ENCODE measurements around the gene CIRBP.

CIRBP gene

DNA sequence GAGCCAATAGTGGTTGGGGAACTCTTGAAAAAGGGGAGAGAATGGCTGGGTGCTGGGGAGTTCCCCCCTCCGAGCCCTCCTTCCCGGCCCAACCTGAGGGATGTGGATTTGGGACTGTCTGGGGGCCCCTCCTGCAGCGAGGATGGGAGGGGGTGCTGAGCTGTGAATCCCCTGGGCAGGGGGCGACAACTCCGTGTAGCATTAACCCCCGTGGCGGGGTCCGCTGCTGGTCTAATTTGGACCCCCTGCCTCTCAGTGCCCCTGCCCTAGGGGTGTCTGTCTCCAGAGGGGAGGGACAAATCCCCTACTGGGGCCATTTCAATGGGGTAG, 11.0 kb upstream of the CIRBP start:
- Histone ChIP-seq H4K20me1 (ENCODE audit: insufficient read depth, low read length) (peaks cover 11% of the 10 kb centered on the region; the same call in 1 of the 2 replicates), H3K4me1 (ENCODE audit: low read length) (peaks cover 43% of the 10 kb centered on the region), H3K4me3 (ENCODE audit: low read length) (no peak overlapping the region), H3K36me3 (replicated peaks; ENCODE audit: low read depth, low read length) (peaks cover 42% of the 10 kb centered on the region), H3K27me3 (ENCODE audit: low read depth, low read length) (no peaks in the 10 kb centered on the region), H3K79me2 (ENCODE audit: low read length) (peaks cover 31% of the 10 kb centered on the region), H3K9ac (ENCODE audit: low read length) (no peak overlapping the region), H3K9me3 (ENCODE audit: insufficient read depth, low read length) (no peaks in the 10 kb centered on the region), H3K4me2 (ENCODE audit: low read length) (peak overlapping the region; percentile 96), H2AFZ (ENCODE audit: low read depth, low read length) (no peak overlapping the region), H3K27ac (ENCODE audit: low read length) (no peak overlapping the region)
- TF ChIP-seq, protein P1, sequence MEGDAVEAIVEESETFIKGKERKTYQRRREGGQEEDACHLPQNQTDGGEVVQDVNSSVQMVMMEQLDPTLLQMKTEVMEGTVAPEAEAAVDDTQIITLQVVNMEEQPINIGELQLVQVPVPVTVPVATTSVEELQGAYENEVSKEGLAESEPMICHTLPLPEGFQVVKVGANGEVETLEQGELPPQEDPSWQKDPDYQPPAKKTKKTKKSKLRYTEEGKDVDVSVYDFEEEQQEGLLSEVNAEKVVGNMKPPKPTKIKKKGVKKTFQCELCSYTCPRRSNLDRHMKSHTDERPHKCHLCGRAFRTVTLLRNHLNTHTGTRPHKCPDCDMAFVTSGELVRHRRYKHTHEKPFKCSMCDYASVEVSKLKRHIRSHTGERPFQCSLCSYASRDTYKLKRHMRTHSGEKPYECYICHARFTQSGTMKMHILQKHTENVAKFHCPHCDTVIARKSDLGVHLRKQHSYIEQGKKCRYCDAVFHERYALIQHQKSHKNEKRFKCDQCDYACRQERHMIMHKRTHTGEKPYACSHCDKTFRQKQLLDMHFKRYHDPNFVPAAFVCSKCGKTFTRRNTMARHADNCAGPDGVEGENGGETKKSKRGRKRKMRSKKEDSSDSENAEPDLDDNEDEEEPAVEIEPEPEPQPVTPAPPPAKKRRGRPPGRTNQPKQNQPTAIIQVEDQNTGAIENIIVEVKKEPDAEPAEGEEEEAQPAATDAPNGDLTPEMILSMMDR (IDR thresholded peaks at IDR 0.05; ENCODE audit: low read depth, low read length) = no peak
- no peak for TF ChIP-seq EZH2phosphoT487 (IDR thresholded peaks at IDR 0.05; ENCODE audit: low read depth)

DNA sequence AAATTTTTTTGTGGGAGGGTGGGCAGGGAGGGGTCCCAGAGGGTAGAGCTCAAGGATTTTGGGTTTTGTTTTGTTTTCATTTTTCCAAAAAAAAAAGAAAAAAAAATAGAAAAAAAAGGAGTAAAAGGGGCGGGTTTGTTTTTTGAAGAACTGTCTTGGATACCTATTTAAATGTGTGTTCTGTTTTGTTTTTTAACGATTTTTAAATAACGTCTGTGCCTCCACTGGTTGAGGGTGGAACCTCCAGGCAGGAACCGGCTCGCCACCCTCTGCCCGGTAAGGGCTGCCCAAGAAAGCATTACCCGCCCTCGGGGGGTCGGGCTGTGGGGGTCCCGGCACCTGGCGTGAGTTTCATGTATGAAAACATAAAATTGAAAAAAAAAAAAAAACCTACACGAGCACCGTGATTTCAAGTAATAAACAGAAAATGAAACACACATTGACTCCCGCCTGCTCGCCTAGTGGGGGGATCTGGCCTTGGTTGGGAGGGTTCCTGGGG, 10.4 kb upstream of the CIRBP start:
- peaks cover 37% of the 10 kb centered on the region for H3K4me1 ChIP-seq (ENCODE audit: low read length)
- H3K79me2 ChIP-seq (ENCODE audit: low read length) = peaks cover 24% of the 10 kb centered on the region
- H3K9me3 ChIP-seq (ENCODE audit: insufficient read depth, low read length) = no peaks in the 10 kb centered on the region
- H4K20me1 ChIP-seq (ENCODE audit: insufficient read depth, low read length) = peaks cover 5% of the 10 kb centered on the region; the same call in 1 of the 2 replicates
- H3K9ac ChIP-seq (ENCODE audit: low read length) = peak overlapping the region; percentile 77
- H3K4me3 ChIP-seq (ENCODE audit: low read length) = peak overlapping the region; percentile 77
- H2AFZ ChIP-seq (ENCODE audit: low read depth, low read length) = no peak overlapping the region
- peak overlapping the region; percentile 96 for H3K4me2 ChIP-seq (ENCODE audit: low read length)
- H3K36me3 ChIP-seq (replicated peaks; ENCODE audit: low read depth, low read length) = peaks cover 37% of the 10 kb centered on the region
- no peaks in the 10 kb centered on the region for H3K27me3 ChIP-seq (ENCODE audit: low read depth, low read length)
- peak overlapping the region; percentile 89 for H3K27ac ChIP-seq (ENCODE audit: low read length)
- TF ChIP-seq, protein P1 (IDR thresholded peaks at IDR 0.05; ENCODE audit: low read depth, low read length) = no peak
- no peak for TF ChIP-seq EZH2phosphoT487 (IDR thresholded peaks at IDR 0.05; ENCODE audit: low read depth)

DNA sequence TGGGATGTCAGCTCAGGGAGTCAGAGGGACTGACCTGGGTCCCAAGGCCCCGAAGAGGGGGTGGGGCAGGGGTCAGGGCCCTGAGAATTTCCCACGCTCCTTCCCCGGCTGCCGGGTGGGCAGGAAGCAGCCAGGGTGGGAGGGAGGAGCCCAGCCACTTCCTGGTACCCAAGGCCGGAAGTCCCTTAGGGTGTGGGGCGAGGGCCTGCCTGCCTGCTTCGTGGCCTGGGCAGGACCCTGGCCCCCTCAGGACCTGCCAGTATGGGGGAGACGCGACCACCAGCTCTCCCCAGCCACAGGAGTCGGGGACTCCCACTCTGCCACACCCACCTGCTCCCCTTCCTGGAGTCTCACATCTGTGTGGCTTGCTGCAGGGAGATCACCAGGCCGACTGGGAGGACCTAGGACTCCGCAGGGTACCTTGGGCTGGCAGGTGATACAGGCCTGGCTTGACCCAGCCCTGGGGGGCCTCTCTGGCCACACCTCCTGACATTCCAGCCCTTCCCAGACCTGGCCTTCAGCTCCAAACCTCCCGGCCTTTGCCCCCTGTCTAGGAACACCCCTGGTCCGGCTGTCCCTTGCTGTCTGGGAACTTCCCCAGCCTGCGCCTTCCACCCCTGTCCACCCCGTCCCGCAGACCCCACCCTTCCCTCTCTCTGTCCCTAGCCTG, 9.8 kb upstream of the CIRBP start:
- Histone ChIP-seq H2AFZ (ENCODE audit: low read depth, low read length) (no peak overlapping the region), H3K4me1 (ENCODE audit: low read length) (peaks cover 37% of the 10 kb centered on the region), H3K9ac (ENCODE audit: low read length) (peak overlapping the region; percentile 77), H3K27ac (ENCODE audit: low read length) (peak overlapping the region; percentile 89), H3K27me3 (ENCODE audit: low read depth, low read length) (no peaks in the 10 kb centered on the region), H3K4me3 (ENCODE audit: low read length) (peak overlapping the region; percentile 77), H3K79me2 (ENCODE audit: low read length) (peaks cover 19% of the 10 kb centered on the region), H3K9me3 (ENCODE audit: insufficient read depth, low read length) (no peaks in the 10 kb centered on the region), H3K4me2 (ENCODE audit: low read length) (peak overlapping the region; percentile 96), H3K36me3 (replicated peaks; ENCODE audit: low read depth, low read length) (peaks cover 32% of the 10 kb centered on the region), H4K20me1 (ENCODE audit: insufficient read depth, low read length) (peaks cover under 1% of the 10 kb centered on the region; the same call in 1 of the 2 replicates)
- TF ChIP-seq, protein P1 (IDR thresholded peaks at IDR 0.05; ENCODE audit: low read depth, low read length) = no peak
- no peak for TF ChIP-seq EZH2phosphoT487 (IDR thresholded peaks at IDR 0.05; ENCODE audit: low read depth)

DNA sequence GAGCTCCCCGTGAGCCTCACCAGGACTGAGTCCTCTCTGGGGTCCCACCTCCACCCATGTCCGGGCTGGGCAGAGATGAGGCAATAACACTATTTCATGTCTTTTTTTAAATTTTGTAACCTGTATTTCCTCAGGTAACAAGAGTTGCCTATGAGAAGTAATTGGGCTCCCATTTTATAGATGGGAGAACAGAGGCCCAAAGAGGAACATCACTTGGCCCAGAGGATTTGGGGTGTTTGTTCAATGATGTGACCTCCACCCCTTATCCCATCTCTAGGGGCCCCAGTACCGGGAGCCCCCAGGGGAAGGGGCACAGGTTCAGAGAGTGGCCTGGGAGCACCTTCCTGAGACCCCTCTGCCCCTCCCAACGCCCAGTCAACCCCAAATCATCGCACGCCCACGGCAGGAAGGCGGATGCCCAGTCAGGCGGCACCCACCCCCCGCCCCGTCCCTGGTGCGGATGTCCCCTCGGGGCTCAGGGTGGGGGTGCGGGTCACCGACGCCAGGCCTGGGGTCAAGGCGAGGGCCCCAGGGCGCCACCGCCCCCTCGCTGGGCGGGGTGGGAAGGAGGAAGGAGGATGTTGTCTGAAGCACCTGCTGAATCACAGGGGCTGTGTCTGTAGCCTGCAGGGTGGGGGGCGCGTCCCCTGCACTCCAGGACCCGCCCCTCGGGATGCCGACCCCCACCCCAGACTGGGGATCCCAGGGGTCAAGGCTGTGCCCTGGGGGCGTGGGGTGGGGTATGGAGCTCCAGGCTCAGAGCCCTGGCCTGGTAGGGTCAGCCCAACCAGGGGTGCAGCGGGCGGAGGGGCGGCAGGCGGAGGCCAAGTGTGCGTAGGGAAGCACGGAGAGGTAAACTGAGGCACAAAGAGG, 9.0 kb upstream of the CIRBP start:
- Histone ChIP-seq H2AFZ (ENCODE audit: low read depth, low read length) (no peak overlapping the region), H3K27me3 (ENCODE audit: low read depth, low read length) (no peaks in the 10 kb centered on the region), H3K79me2 (ENCODE audit: low read length) (peaks cover 11% of the 10 kb centered on the region; the same call in 1 of the 2 replicates), H4K20me1 (ENCODE audit: insufficient read depth, low read length) (no peaks in the 10 kb centered on the region), H3K27ac (ENCODE audit: low read length) (peak overlapping the region; percentile 89), H3K4me1 (ENCODE audit: low read length) (peaks cover 43% of the 10 kb centered on the region), H3K4me2 (ENCODE audit: low read length) (peak overlapping the region; percentile 96), H3K4me3 (ENCODE audit: low read length) (peak overlapping the region; percentile 77), H3K36me3 (replicated peaks; ENCODE audit: low read depth, low read length) (peaks cover 24% of the 10 kb centered on the region), H3K9ac (ENCODE audit: low read length) (peak overlapping the region; percentile 77), H3K9me3 (ENCODE audit: insufficient read depth, low read length) (no peaks in the 10 kb centered on the region)
- TF ChIP-seq, protein P1 (IDR thresholded peaks at IDR 0.05; ENCODE audit: low read depth, low read length) = no peak
- TF ChIP-seq EZH2phosphoT487 (IDR thresholded peaks at IDR 0.05; ENCODE audit: low read depth) = no peak
